HL-60 (cell line): ENCODE measurements around the gene ZBTB7C.

ENCODE experiments used
- DNase-seq, 2 experiments: peaks; one replicate each; pipeline ENCODE4 v3.0.0-alpha.2; 2010 to 2020; ENCODE audit warnings: low read depth in 1 of 2, low spot score in 1 of 2
- H3K27ac ChIP-seq: fragments of 250-450 bp; sonication (Bioruptor Pico); replicated peaks from 2 replicates; pipeline ENCODE4 v1.5.1; 2020; ENCODE audit warnings: mild to moderate bottlenecking, moderate library complexity
- H3K27me3 ChIP-seq: fragments of 250-450 bp; sonication (Bioruptor Pico); 2 replicates; pipeline ENCODE4 v1.5.1; 2021; ENCODE audit warnings: mild to moderate bottlenecking, moderate library complexity; ENCODE audit not compliant: insufficient read depth, poor library complexity, severe bottlenecking
- H3K4me3 ChIP-seq: replicated peaks from 2 replicates; pipeline ENCODE4 v1.5.1; 2011; ENCODE audit warnings: mild to moderate bottlenecking, control low read depth, low read length; ENCODE audit not compliant: insufficient read depth
- CTCF ChIP-seq: IDR thresholded peaks from one replicate; pipeline ENCODE4 v1.5.1; 2011; ENCODE audit warnings: low read length, control low read depth, inconsistent platforms; ENCODE audit not compliant: insufficient read depth
- GABPA ChIP-seq: IDR thresholded peaks from 2 replicates; pipeline ENCODE4 v1.6.1; 2012; ENCODE audit warnings: low read depth
- POLR2AphosphoS5 ChIP-seq: IDR thresholded peaks from 2 replicates; pipeline ENCODE4 v1.6.1; 2012; ENCODE audit warnings: low read depth
- REST ChIP-seq: IDR thresholded peaks from 2 replicates; pipeline ENCODE4 v1.6.1; 2012; ENCODE audit warnings: low read depth; ENCODE audit not compliant: insufficient replicate concordance
- SPI1 ChIP-seq: IDR thresholded peaks from 2 replicates; pipeline ENCODE4 v1.6.1; 2012; ENCODE audit warnings: low read depth, mild to moderate bottlenecking, borderline replicate concordance

ZBTB7C gene

GRCh38 chr18:48164116-48164515, 245.1 kb downstream of the ZBTB7C start:
- no peak for DNase-seq
- TF ChIP-seq CTCF: no peak
- no peak for TF ChIP-seq GABPA
- TF ChIP-seq SPI1: no peak
- TF ChIP-seq REST: no peak
- no peak for TF ChIP-seq POLR2AphosphoS5
- Histone ChIP-seq H3K27ac (no peak overlapping the region), H3K27me3 (peaks cover 2% of the 10 kb centered on the region), H3K4me3 (no peak overlapping the region)

- Histone ChIP-seq H3K4me3 (no peak overlapping the region), H3K27ac (no peak overlapping the region), H3K27me3 (peaks cover 2% of the 10 kb centered on the region)
- no peak for TF ChIP-seq SPI1
- TF ChIP-seq REST: no peak
- TF ChIP-seq CTCF: no peak
- no peak for TF ChIP-seq POLR2AphosphoS5
- TF ChIP-seq GABPA: no peak
- DNase-seq: no peak
Observed at GRCh38 chr18:48163738-48164115, 245.5 kb downstream of the ZBTB7C start.

- Histone ChIP-seq H3K27me3 (peaks cover 2% of the 10 kb centered on the region), H3K27ac (no peak overlapping the region), H3K4me3 (no peak overlapping the region)
- no peak for DNase-seq
- TF ChIP-seq REST: no peak
- no peak for TF ChIP-seq POLR2AphosphoS5
- TF ChIP-seq GABPA: no peak
- TF ChIP-seq CTCF: no peak
- no peak for TF ChIP-seq SPI1
Observed at GRCh38 chr18:48162956-48163737, 246.0 kb downstream of the ZBTB7C start.
